Stimulated activated CD8-positive, alpha-beta memory T cell treated with anti-CD3 and anti-CD28 coated beads, Interleukin-2, amount 100 ng/mL, for 48 hours (primary cell): ENCODE measurements around the gene CFAP97.
"Not testable (repeated sequence)": the region's sequence is repeated elsewhere in the genome, so short reads cannot be mapped to it uniquely, and the experiment has no call there.

ENCODE experiments used
- DNase-seq, 2 donors: peaks; one replicate each; pipeline ENCODE4 v3.0.0-alpha.2; 2020; ENCODE audit warnings: low read depth in 2 of 2

The CFAP97 gene

GRCh38 chr4:185201977-185202962 lies 1.5 kb downstream of the CFAP97 start:
- DNase-seq: no peak

- DNase-seq: not testable (repeated sequence)
These were observed 5.6 kb downstream of the CFAP97 start for GRCh38 chr4:185198189-185198588.

- DNase-seq: no peak
These were observed 7.4 kb downstream of the CFAP97 start for GRCh38 chr4:185196437-185196836.

GRCh38 chr4:185194924-185195888 lies 8.6 kb downstream of the CFAP97 start:
- DNase-seq: no peak

- DNase-seq: no peak
These were observed 11.7 kb downstream of the CFAP97 start for GRCh38 chr4:185192059-185192458.

GRCh38 chr4:185190306-185190856 lies 13.4 kb downstream of the CFAP97 start:
- no peak for DNase-seq

- no peak for DNase-seq
These were observed 14.0 kb downstream of the CFAP97 start for GRCh38 chr4:185189606-185190305.

GRCh38 chr4:185186769-185187168 lies 17.0 kb downstream of the CFAP97 start:
- DNase-seq: no peak

- peak; percentile 55 to 63 for DNase-seq
These were observed 20.0 kb downstream of the CFAP97 start for GRCh38 chr4:185183622-185184281.

GRCh38 chr4:185182239-185182638 lies 21.6 kb downstream of the CFAP97 start:
- DNase-seq: no peak

GRCh38 chr4:185179488-185179887 lies 24.3 kb downstream of the CFAP97 start:
- DNase-seq: no peak

GRCh38 chr4:185171373-185172071 lies 32.3 kb downstream of the CFAP97 start:
- no peak for DNase-seq

GRCh38 chr4:185167234-185167633 lies 36.6 kb downstream of the CFAP97 start:
- DNase-seq: no peak

GRCh38 chr4:185165605-185166063 lies 38.2 kb downstream of the CFAP97 start:
- DNase-seq: no peak

GRCh38 chr4:185151296-185151695 lies 52.5 kb downstream of the CFAP97 start:
- no peak for DNase-seq

GRCh38 chr4:185149392-185149791 lies 54.4 kb downstream of the CFAP97 start:
- DNase-seq: no peak

- DNase-seq: no peak
These were observed 58.2 kb downstream of the CFAP97 start for GRCh38 chr4:185145572-185145971.

GRCh38 chr4:185144601-185145240 lies 59.1 kb downstream of the CFAP97 start:
- DNase-seq: no peak

- DNase-seq: no peak
These were observed 60.2 kb downstream of the CFAP97 start for GRCh38 chr4:185143601-185143969.
